HL-60/S4 treated with retinoic acid at 250 ng/mL for 4 days and 3 days (cell line): Measurements from ENCODE around the gene EEFSEC.

Source experiments
- in situ Hi-C: fragments of 300-500 bp; cut with MboI; formaldehyde crosslinking; loops from 2 replicates; pipeline ENCODE4 v1.7.0; 2022; ENCODE audit warnings: low sequenced_read_pairs

EEFSEC gene

GRCh38 chr3:128326051-128326823 lies 173.0 kb downstream of the EEFSEC start:
- in situ Hi-C loops = no loop called here

- in situ Hi-C loops = no loop called here
These were observed 174.3 kb downstream of the EEFSEC start for GRCh38 chr3:128327606-128328031.

- in situ Hi-C loops = no loop called here
These were observed 175.5 kb downstream of the EEFSEC start for GRCh38 chr3:128328546-128329458.

- in situ Hi-C loops = no loop called here
These were observed 176.4 kb downstream of the EEFSEC start for GRCh38 chr3:128329491-128330213.

- in situ Hi-C loops = no loop called here
These were observed 177.0 kb downstream of the EEFSEC start for GRCh38 chr3:128330214-128330842.

GRCh38 chr3:128334086-128334645 lies 180.9 kb downstream of the EEFSEC start:
- in situ Hi-C loops = no loop called here

GRCh38 chr3:128334766-128335165 lies 181.5 kb downstream of the EEFSEC start:
- in situ Hi-C loops = no loop called here

- in situ Hi-C loops = no loop called here
These were observed 182.5 kb downstream of the EEFSEC start for GRCh38 chr3:128335621-128336296.

GRCh38 chr3:128336337-128337156 lies 183.3 kb downstream of the EEFSEC start:
- in situ Hi-C loops = no loop called here

- in situ Hi-C loops = no loop called here
These were observed 184.0 kb downstream of the EEFSEC start for GRCh38 chr3:128337305-128337704.

- in situ Hi-C loops = no loop called here
These were observed 185.5 kb downstream of the EEFSEC start for GRCh38 chr3:128338536-128339330.

GRCh38 chr3:128339491-128340012 lies 186.3 kb downstream of the EEFSEC start:
- in situ Hi-C loops = no loop called here

- in situ Hi-C loops = no loop called here
These were observed 187.1 kb downstream of the EEFSEC start for GRCh38 chr3:128340198-128340903.

- in situ Hi-C loops = no loop called here
These were observed 187.7 kb downstream of the EEFSEC start for GRCh38 chr3:128340904-128341555.

GRCh38 chr3:128341659-128342395 lies 188.5 kb downstream of the EEFSEC start:
- in situ Hi-C loops = no loop called here

- in situ Hi-C loops = no loop called here
These were observed 189.5 kb downstream of the EEFSEC start for GRCh38 chr3:128342701-128343180.
